Smooth muscle cell (in vitro differentiated cells): ENCODE data around the gene NT5C. TPM values are rescaled to one million over a fixed set of nuclear protein-coding genes. Genes with fewer than 3 reads are reported as not detected.

Experiments
- DNase-seq: peaks from one replicate; lab custom pipeline; 2025; ENCODE audit not compliant: unreplicated experiment; lab: John Stamatoyannopoulos, UW
- H2AFZ ChIP-seq: fragments of 200-600 bp; sonication (generic); 2 replicates; pipeline ENCODE4 v1.6.0; 2016; ENCODE audit warnings: antibody characterized with exemption, low read depth, mild to moderate bottlenecking
- H3F3A ChIP-seq: fragments of 200-600 bp; sonication (generic); 2 replicates; pipeline ENCODE4 v1.6.0; 2017; ENCODE audit warnings: antibody characterized with exemption, low read depth
- H3K27ac ChIP-seq: fragments of 200-600 bp; sonication (generic); 2 replicates; pipeline ENCODE4 v1.5.1; 2016; ENCODE audit warnings: low read depth, mild to moderate bottlenecking
- H3K27me3 ChIP-seq: fragments of 200-600 bp; sonication (generic); 2 replicates; pipeline ENCODE4 v1.6.1; 2016; ENCODE audit warnings: low read depth, mild to moderate bottlenecking
- H3K36me3 ChIP-seq: fragments of 200-600 bp; sonication (generic); 2 replicates; pipeline ENCODE4 v1.5.1; 2016; ENCODE audit warnings: low read depth
- H3K4me1 ChIP-seq: fragments of 200-600 bp; sonication (generic); 2 replicates; pipeline ENCODE4 v1.5.1; 2016; ENCODE audit warnings: low read depth
- H3K4me2 ChIP-seq: fragments of 200-600 bp; sonication (generic); 2 replicates; pipeline ENCODE4 v1.6.0; 2016; ENCODE audit warnings: mild to moderate bottlenecking
- H3K4me3 ChIP-seq: fragments of 200-600 bp; sonication (generic); 2 replicates; pipeline ENCODE4 v1.5.1; 2016; ENCODE audit warnings: mild to moderate bottlenecking
- H3K79me2 ChIP-seq: fragments of 200-600 bp; sonication (generic); 2 replicates; pipeline ENCODE4 v1.6.0; 2016; ENCODE audit warnings: low read depth, mild to moderate bottlenecking
- H3K9ac ChIP-seq: fragments of 200-600 bp; sonication (generic); 2 replicates; pipeline ENCODE4 v1.6.0; 2016; ENCODE audit warnings: low read depth
- H3K9me3 ChIP-seq: fragments of 200-600 bp; sonication (generic); replicated peaks from 2 replicates; pipeline ENCODE4 v1.5.1; 2016; ENCODE audit warnings: low read depth
- H4K20me1 ChIP-seq: fragments of 200-600 bp; sonication (generic); 2 replicates; pipeline ENCODE4 v1.6.0; 2016; ENCODE audit warnings: low read depth
- WGBS: methylation state at CpG from one replicate; pipeline ENCODE4 v1.1.7; 2016; ENCODE audit warnings: low lambda C conversion rate; 5-methylcytosine and 5-hydroxymethylcytosine counted together
- polyA plus RNA-seq: library from polyadenylated mRNA; unstranded; fragments of >200 nt; fragmentation: Nextera tagmentation; extraction: Ambion mirVana; gene quantifications from 2 replicates; pipeline ENCODE4 v1.2.1, GENCODE V29; 2016
- total RNA-seq: library from RNA; depleted of rRNA; stranded (reverse); fragments of >200 nt; gene quantifications from 2 replicates; pipeline ENCODE4 v1.2.3, GENCODE V29; 2014
- TF ChIP-seq, protein P1 (sequence below): fragments of 200-600 bp; sonication (generic); IDR thresholded peaks from 2 replicates; pipeline ENCODE4 v1.5.1; 2017; ENCODE audit warnings: borderline replicate concordance, mild to moderate bottlenecking, antibody characterized with exemption; ENCODE audit not compliant: insufficient read depth, poor library complexity, severe bottlenecking

Gene NT5C
- total and polyA plus RNA-seq, 2 experiments from 2014 or later, result 39.9 to 46.8 TPM

- no peak for DNase-seq
- Histone ChIP-seq H3K27ac (peak overlapping the region; percentile 4), H3K79me2 (peaks cover 57% of the 10 kb centered on the region), H3K9ac (peak overlapping the region; percentile 76), H3K9me3 (no peaks in the 10 kb centered on the region), H3K27me3 (no peaks in the 10 kb centered on the region), H3K36me3 (no peaks in the 10 kb centered on the region), H3K4me2 (peak overlapping the region; percentile 91), H3K4me1 (peaks cover 20% of the 10 kb centered on the region), H4K20me1 (peaks cover 46% of the 10 kb centered on the region), H2AFZ (no peak overlapping the region), H3F3A (peaks cover 10% of the 10 kb centered on the region), H3K4me3 (peak overlapping the region; percentile 84)
- TF ChIP-seq, protein P1, sequence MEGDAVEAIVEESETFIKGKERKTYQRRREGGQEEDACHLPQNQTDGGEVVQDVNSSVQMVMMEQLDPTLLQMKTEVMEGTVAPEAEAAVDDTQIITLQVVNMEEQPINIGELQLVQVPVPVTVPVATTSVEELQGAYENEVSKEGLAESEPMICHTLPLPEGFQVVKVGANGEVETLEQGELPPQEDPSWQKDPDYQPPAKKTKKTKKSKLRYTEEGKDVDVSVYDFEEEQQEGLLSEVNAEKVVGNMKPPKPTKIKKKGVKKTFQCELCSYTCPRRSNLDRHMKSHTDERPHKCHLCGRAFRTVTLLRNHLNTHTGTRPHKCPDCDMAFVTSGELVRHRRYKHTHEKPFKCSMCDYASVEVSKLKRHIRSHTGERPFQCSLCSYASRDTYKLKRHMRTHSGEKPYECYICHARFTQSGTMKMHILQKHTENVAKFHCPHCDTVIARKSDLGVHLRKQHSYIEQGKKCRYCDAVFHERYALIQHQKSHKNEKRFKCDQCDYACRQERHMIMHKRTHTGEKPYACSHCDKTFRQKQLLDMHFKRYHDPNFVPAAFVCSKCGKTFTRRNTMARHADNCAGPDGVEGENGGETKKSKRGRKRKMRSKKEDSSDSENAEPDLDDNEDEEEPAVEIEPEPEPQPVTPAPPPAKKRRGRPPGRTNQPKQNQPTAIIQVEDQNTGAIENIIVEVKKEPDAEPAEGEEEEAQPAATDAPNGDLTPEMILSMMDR, result no peak
- WGBS, result under 1% methylated on average over 28 of the region's 28 CpGs
Measured at GRCh38 chr17:75152922-75153779, 21.6 kb upstream of the NT5C start.

DNA sequence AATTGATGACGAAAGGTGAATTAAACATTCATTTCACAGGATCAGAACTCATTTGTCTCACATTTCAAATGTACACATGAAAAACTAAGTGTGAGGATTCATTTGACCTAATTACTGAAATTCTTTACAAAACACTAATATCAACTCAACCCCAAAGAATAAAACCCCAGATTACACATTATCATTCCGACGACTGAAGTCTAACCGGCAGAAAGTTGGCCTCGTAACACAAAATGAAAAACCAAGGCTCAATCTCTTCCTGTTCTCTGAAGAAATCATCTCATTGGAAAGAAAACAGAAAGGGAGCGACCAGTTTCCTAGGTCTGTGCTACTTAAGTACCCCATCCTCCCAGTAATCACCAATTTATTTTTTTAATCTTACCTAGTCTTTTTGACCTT is 21.0 kb upstream of the NT5C start:
- peaks cover 52% of the 10 kb centered on the region for H4K20me1 ChIP-seq
- peaks cover 10% of the 10 kb centered on the region for H3F3A ChIP-seq
- peaks cover 20% of the 10 kb centered on the region for H3K4me1 ChIP-seq
- peaks cover 63% of the 10 kb centered on the region for H3K79me2 ChIP-seq
- TF ChIP-seq, protein P1, result no peak
- no peak for DNase-seq
- H2AFZ ChIP-seq, result no peak overlapping the region
- H3K27me3 ChIP-seq, result no peaks in the 10 kb centered on the region
- peak overlapping the region; percentile 84 for H3K4me3 ChIP-seq
- peak overlapping the region; percentile 4 for H3K27ac ChIP-seq
- H3K9me3 ChIP-seq, result no peaks in the 10 kb centered on the region
- H3K9ac ChIP-seq, result peak overlapping the region; percentile 76
- H3K36me3 ChIP-seq, result peaks cover 4% of the 10 kb centered on the region
- peak overlapping the region; percentile 91 for H3K4me2 ChIP-seq
- WGBS, result 29% methylated on average over 6 of the region's 6 CpGs

GRCh38 chr17:75151930-75152329 is 20.4 kb upstream of the NT5C start:
- peak overlapping the region; percentile 76 for H3K9ac ChIP-seq

More at GRCh38 chr17:75151930-75152329, 20.4 kb upstream of the NT5C start:
- no peak for DNase-seq
- Histone ChIP-seq H3F3A (peaks cover 10% of the 10 kb centered on the region), H3K4me2 (peak overlapping the region; percentile 91), H3K36me3 (peaks cover 10% of the 10 kb centered on the region), H3K9me3 (no peaks in the 10 kb centered on the region), H3K27ac (no peak overlapping the region), H2AFZ (no peak overlapping the region), H3K4me1 (peaks cover 20% of the 10 kb centered on the region), H3K79me2 (peaks cover 68% of the 10 kb centered on the region), H4K20me1 (peaks cover 58% of the 10 kb centered on the region), H3K27me3 (no peaks in the 10 kb centered on the region), H3K4me3 (peak overlapping the region; percentile 84)
- 75% methylated on average over 6 of the region's 6 CpGs for WGBS
- TF ChIP-seq, protein P1, result no peak
